ENCODE data around the gene LARP4B. TPM values are rescaled to one million over a fixed set of nuclear protein-coding genes. Genes with fewer than 3 reads are reported as not detected.

The LARP4B gene
- polyA plus RNA-seq, 4 donors: 36.8 to 57.4 (median 48.5) TPM

- no peak for DNase-seq (ENCODE audit: low read depth in 4 of 4, low spot score in 2 of 4)
These were observed 118.7 kb downstream of the LARP4B start for GRCh38 chr10:812787-813186.

DNA sequence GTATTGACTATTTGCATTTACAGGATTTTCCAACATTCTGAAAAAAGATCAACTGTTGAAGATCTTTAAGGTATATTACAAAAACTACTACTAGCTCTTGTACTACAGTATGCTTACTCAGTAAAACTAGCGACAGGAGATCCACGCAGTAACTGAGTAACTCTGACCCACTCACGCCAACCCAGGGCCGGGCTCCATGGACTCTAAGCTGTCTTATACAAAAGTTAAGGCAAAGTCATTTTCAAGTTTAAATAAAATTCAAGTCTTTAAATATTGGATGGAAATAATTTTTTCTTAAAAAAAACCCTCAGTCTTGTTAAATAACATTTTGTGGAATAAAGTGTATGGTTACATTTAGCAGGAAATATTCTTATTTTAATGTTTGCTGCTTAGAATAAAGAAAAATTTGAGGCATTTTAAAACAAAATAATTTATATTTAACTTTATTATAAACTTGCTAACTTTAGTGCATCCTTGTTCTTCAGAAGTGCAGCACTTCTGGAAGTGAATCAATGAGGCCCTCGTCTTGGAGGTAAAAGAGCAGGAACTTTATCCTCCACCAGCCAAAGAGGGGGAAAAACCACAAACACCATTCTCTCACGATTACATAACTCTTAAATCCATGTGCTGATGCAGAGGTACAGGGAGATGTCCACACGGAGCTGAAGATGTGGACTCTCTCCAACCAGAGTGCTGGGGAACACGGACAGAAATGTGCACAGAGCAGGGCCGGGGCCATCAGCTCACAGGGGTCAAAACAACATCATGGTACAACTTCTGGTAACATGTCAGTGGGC is 119.9 kb downstream of the LARP4B start:
- DNase-seq (ENCODE audit: low read depth in 4 of 4, low spot score in 2 of 4): no peak

DNA sequence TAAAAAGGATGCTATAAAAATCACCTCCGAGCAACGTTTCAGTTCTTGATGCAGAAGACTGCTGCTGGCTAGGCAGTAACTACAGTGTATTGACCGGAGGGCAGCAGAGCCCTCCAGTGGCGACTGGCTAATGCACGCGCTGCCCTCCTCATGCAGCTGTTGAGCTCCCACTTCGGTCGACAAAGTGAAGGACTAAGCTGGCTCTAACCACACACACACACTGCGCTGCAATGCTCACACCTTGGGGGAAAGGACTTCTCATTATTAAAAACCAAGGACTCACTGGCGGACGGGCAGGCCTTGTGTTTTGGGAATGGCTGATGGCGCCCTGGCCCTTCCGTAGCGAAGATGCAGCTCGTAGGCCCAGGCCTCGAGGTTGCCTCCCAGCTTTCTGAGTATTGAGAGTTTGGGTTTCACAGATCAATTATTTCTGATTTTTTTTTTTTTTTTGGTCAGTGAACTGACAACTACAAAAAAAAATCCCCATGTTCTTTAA is 121.1 kb downstream of the LARP4B start:
- DNase-seq (ENCODE audit: low read depth in 4 of 4, low spot score in 2 of 4): no peak

GRCh38 chr10:809671-810350 is 121.7 kb downstream of the LARP4B start:
- no peak for DNase-seq (ENCODE audit: low read depth in 4 of 4, low spot score in 2 of 4)

GRCh38 chr10:807958-808353 is 123.5 kb downstream of the LARP4B start:
- no peak for DNase-seq (ENCODE audit: low read depth in 4 of 4, low spot score in 2 of 4)

- no peak for DNase-seq (ENCODE audit: low read depth in 4 of 4, low spot score in 2 of 4)
These were observed 124.1 kb downstream of the LARP4B start for GRCh38 chr10:807163-807957.

DNA sequence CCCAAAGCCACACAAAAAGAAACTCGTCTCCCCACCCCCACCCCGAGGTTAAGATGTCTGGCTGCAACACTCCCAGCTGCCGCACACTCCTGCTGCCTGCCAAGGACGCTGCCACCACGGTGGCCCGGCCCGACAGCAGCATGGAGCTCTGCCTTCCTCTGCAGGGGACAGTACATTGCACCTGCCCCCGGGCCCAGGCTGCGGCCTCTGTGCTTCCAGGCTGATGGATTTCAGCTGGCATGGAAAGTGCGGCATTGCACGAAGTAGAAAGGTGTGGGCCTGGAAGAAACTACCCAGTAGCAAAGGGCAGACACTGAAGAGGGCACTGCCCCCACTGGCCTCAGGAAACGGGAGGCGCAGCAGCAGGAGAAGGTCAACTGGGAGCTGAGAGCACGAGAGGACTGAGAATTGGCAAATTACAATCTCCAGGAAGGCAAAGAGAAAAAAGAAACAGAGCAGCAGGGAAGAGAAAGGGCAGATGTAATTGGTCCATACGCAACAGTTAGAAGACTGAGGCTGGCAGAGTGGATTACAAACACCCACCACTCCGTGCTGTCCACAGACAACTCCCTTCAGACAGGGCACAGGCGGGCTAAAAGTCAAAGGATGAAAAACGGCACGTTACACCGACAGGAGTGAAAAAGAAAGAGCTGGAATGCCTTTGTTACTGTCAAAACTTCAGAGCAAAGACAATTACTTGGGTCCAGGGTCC is 124.9 kb downstream of the LARP4B start:
- no peak for DNase-seq (ENCODE audit: low read depth in 4 of 4, low spot score in 2 of 4)

DNA sequence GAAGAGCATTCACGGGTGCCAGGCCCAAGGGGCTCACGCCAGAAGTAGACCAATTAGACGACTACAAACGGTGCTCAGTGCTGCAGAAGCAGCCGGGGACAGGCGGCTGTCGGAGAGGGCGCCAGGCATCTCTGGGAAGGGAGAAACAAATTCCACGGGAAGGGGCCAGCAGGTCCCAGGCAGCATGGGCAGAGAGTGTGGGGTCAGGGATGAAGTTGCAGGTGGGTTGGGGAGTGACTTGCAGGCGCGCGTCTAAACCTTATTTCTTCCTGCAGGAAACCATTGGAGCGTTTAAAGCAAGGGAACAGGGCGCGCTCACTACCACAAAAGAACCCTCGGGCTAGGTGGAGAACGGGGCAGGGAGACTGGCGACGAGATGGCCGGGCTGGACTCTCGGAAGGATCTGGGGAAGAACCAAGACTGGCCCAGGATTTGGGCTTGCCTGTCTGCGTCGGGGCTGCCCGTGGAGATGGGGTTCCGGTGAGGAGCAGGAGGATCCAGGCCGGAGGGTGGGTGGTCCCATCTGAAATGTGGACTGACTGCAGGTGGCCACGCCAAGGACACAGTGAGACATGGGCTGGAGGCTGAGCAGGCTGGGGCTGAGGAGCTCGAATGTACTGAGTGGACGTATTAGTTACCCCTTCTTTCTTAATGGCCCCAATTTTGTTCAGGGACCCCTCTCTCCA is 125.7 kb downstream of the LARP4B start:
- no peak for DNase-seq (ENCODE audit: low read depth in 4 of 4, low spot score in 2 of 4)

- DNase-seq (ENCODE audit: low read depth in 4 of 4, low spot score in 2 of 4): no peak
These were observed 126.5 kb downstream of the LARP4B start for GRCh38 chr10:804787-805619.

- no peak for DNase-seq (ENCODE audit: low read depth in 4 of 4, low spot score in 2 of 4)
These were observed 127.2 kb downstream of the LARP4B start for GRCh38 chr10:804191-804781.

- no peak for DNase-seq (ENCODE audit: low read depth in 4 of 4, low spot score in 2 of 4)
These were observed 128.3 kb downstream of the LARP4B start for GRCh38 chr10:803041-803741.

GRCh38 chr10:802506-802905 is 129.0 kb downstream of the LARP4B start:
- no peak for DNase-seq (ENCODE audit: low read depth in 4 of 4, low spot score in 2 of 4)

GRCh38 chr10:797179-797578 is 134.3 kb downstream of the LARP4B start:
- no peak for DNase-seq (ENCODE audit: low read depth in 4 of 4, low spot score in 2 of 4)

DNA sequence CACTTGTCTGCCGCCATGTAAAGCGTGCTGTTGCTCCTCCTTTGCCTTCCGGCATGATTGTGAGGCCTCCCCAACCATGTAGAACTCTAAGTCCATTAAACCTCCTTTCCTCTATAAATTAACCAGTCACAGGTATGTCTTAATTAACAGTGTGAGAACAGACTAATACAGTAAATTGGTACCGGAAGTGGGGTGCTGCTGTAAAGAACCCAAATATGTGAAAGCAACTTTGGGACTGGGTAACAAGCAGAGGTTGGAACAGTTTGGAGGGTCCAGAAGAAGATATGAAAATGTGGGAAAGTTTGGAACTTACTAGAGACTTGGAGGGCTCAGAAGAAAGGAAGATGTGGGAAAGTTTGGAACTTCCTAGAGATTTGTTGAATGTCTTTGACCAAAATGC is 135.3 kb downstream of the LARP4B start:
- no peak for DNase-seq (ENCODE audit: low read depth in 4 of 4, low spot score in 2 of 4)

DNA sequence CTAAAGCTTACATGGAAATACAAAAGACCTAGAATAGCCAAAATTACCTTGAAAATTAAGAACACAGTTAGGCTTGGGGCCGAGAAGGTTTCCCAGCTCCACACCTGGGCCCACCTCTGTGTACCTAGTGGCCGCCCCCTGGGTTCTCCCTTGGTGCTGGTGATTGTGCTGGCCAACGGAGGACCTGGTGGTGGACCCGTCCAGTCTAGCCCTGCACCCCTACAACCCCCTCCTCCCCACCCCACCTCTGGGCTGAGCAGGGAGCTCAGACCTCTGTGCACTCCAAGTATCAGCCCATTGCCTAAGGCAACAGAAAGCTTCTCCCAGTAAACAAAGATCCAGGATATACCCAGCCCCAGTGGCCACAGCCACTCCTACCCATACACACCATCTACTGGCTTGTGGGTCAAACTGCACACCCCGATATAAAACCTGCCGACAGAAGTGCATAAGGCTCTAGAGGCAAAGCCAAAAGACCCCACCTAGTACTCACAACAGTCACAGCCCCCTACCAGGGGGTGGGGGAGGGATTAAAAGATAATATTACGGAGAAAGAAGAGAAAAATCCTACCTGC is 137.0 kb downstream of the LARP4B start:
- DNase-seq (ENCODE audit: low read depth in 4 of 4, low spot score in 2 of 4): no peak

- no peak for DNase-seq (ENCODE audit: low read depth in 4 of 4, low spot score in 2 of 4)
These were observed 138.8 kb downstream of the LARP4B start for GRCh38 chr10:792792-793100.

- DNase-seq (ENCODE audit: low read depth in 4 of 4, low spot score in 2 of 4): no peak
These were observed 139.3 kb downstream of the LARP4B start for GRCh38 chr10:792083-792791.
